ENCODE results near the gene GFRA4.
A peak's percentile ranks its signal among the peaks of the same experiment; 100 is the strongest.

- TF ChIP-seq POLR2A (IDR thresholded peaks at IDR 0.05; ENCODE audit: low read depth, low read length) = no peak
- no peak for TF ChIP-seq GATA2 (IDR thresholded peaks at IDR 0.05; ENCODE audit: insufficient read depth, insufficient read length, low read depth, low read length)
- TF ChIP-seq, protein P1, sequence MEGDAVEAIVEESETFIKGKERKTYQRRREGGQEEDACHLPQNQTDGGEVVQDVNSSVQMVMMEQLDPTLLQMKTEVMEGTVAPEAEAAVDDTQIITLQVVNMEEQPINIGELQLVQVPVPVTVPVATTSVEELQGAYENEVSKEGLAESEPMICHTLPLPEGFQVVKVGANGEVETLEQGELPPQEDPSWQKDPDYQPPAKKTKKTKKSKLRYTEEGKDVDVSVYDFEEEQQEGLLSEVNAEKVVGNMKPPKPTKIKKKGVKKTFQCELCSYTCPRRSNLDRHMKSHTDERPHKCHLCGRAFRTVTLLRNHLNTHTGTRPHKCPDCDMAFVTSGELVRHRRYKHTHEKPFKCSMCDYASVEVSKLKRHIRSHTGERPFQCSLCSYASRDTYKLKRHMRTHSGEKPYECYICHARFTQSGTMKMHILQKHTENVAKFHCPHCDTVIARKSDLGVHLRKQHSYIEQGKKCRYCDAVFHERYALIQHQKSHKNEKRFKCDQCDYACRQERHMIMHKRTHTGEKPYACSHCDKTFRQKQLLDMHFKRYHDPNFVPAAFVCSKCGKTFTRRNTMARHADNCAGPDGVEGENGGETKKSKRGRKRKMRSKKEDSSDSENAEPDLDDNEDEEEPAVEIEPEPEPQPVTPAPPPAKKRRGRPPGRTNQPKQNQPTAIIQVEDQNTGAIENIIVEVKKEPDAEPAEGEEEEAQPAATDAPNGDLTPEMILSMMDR (IDR thresholded peaks at IDR 0.05; ENCODE audit: extremely low read depth in 1 of 2, insufficient read depth in 1 of 2, low read depth in 1 of 2, low read length in 2 of 2) = no peak
- TF ChIP-seq POLR2AphosphoS5 (IDR thresholded peaks at IDR 0.05; ENCODE audit: insufficient read depth, low read depth, low read length) = no peak
- TF ChIP-seq EZH2 (IDR thresholded peaks at IDR 0.05; ENCODE audit: borderline replicate concordance, low read depth, low read length, severe bottlenecking) = peak; percentile 93
- TF ChIP-seq JUN (IDR thresholded peaks at IDR 0.05; ENCODE audit: borderline replicate concordance, insufficient read depth, insufficient read length, low read depth) = no peak
- no peak for TF ChIP-seq FOS (IDR thresholded peaks at IDR 0.05; ENCODE audit: borderline replicate concordance, insufficient read depth, low read length)
- no peak for TF ChIP-seq MAX (IDR thresholded peaks at IDR 0.05; ENCODE audit: insufficient read depth, insufficient read length)
- no peak for TF ChIP-seq MYC (IDR thresholded peaks at IDR 0.05; ENCODE audit: low read depth, low read length)
Observed at GRCh38 chr20:3681931-3682781, 19.0 kb upstream of the GFRA4 start, which contains the start of gene ADAM33.

Data from endothelial cell of umbilical vein (primary cell).